Astrocyte (in vitro differentiated cells and primary cell): Measurements from ENCODE around the gene INPP5A. TPM values are rescaled to one million over a fixed set of nuclear protein-coding genes. Genes with fewer than 3 reads are reported as not detected.

Source experiments
- DNase-seq: peaks from one replicate; pipeline ENCODE4 v3.0.0-alpha.2; 2010; ENCODE audit warnings: low read depth
- FAIRE-seq: peaks from 2 replicates; lab custom pipeline; 2011; peaks lifted over from hg19 to GRCh38; lab: Jason Lieb, UNC
- H2AFZ ChIP-seq: 2 replicates; pipeline ENCODE4 v1.6.0; 2012; ENCODE audit warnings: low read depth, low read length, inconsistent platforms
- H3K27ac ChIP-seq: 2 replicates; pipeline ENCODE4 v1.5.1; 2011; ENCODE audit warnings: low read depth, low read length, inconsistent platforms
- H3K27me3 ChIP-seq: 2 replicates; pipeline ENCODE4 v1.6.0; 2011; ENCODE audit warnings: low read length, inconsistent platforms; ENCODE audit not compliant: insufficient read depth
- H3K36me3 ChIP-seq: 2 replicates; pipeline ENCODE4 v1.5.1; 2011; ENCODE audit warnings: low read length, inconsistent platforms; ENCODE audit not compliant: insufficient read depth
- H3K4me1 ChIP-seq: 2 replicates; pipeline ENCODE4 v1.5.1; 2011; ENCODE audit warnings: low read length, inconsistent platforms; ENCODE audit not compliant: insufficient read depth
- H3K4me2 ChIP-seq: 2 replicates; pipeline ENCODE4 v1.6.0; 2012; ENCODE audit warnings: low read length, inconsistent platforms
- H3K4me3 ChIP-seq: 2 replicates; pipeline ENCODE4 v1.5.1; 2011; ENCODE audit warnings: low read depth, mild to moderate bottlenecking, low read length, inconsistent platforms; ENCODE audit not compliant: insufficient read depth
- H3K79me2 ChIP-seq: 2 replicates; pipeline ENCODE4 v1.6.0; 2012; ENCODE audit warnings: mild to moderate bottlenecking, low read length, inconsistent platforms; ENCODE audit not compliant: insufficient read depth
- H3K9ac ChIP-seq: 2 replicates; pipeline ENCODE4 v1.6.0; 2012; ENCODE audit warnings: mild to moderate bottlenecking, low read length, inconsistent platforms
- H3K9me3 ChIP-seq: 2 replicates; pipeline ENCODE4 v1.5.1; 2012; ENCODE audit warnings: low read depth, mild to moderate bottlenecking, low read length, inconsistent platforms; ENCODE audit not compliant: insufficient read depth
- H4K20me1 ChIP-seq: 2 replicates; pipeline ENCODE4 v1.6.0; 2012; ENCODE audit warnings: low read length, inconsistent platforms; ENCODE audit not compliant: insufficient read depth
- H3K27ac Mint-ChIP-seq: one replicate; pipeline ENCODE4 v1.8.0; 2021; ENCODE audit warnings: mild to moderate bottlenecking, mixed read lengths; ENCODE audit not compliant: unreplicated experiment
- H3K27me3 Mint-ChIP-seq: one replicate; pipeline ENCODE4 v1.8.0; 2021; ENCODE audit warnings: low read depth, mixed read lengths; ENCODE audit not compliant: unreplicated experiment
- H3K36me3 Mint-ChIP-seq: one replicate; pipeline ENCODE4 v1.8.0; 2021; ENCODE audit warnings: low read depth, mixed read lengths; ENCODE audit not compliant: unreplicated experiment
- H3K4me1 Mint-ChIP-seq: one replicate; pipeline ENCODE4 v1.8.0; 2021; ENCODE audit warnings: low read depth, mixed read lengths; ENCODE audit not compliant: unreplicated experiment
- H3K4me3 Mint-ChIP-seq: one replicate; pipeline ENCODE4 v1.8.0; 2021; ENCODE audit warnings: mild to moderate bottlenecking, moderate library complexity, mixed read lengths; ENCODE audit not compliant: unreplicated experiment
- H3K9me3 Mint-ChIP-seq: one replicate; pipeline ENCODE4 v1.8.0; 2021; ENCODE audit warnings: mild to moderate bottlenecking, mixed read lengths; ENCODE audit not compliant: unreplicated experiment
- EZH2 ChIP-seq: IDR thresholded peaks from 2 replicates; pipeline ENCODE4 v1.6.1; 2012; ENCODE audit warnings: mild to moderate bottlenecking, low read length, inconsistent platforms; ENCODE audit not compliant: insufficient read depth
- total RNA-seq: library from RNA; stranded (reverse); gene quantifications from 2 replicates; pipeline ENCODE4 v1.2.1, GENCODE V29; 2021
- TF ChIP-seq, protein P1 (sequence below): IDR thresholded peaks from 2 replicates; pipeline ENCODE4 v1.5.1; 2011; ENCODE audit warnings: low read depth, mild to moderate bottlenecking, inconsistent platforms, low read length, moderate library complexity; ENCODE audit not compliant: insufficient read depth

Gene INPP5A
- total RNA-seq, 1 donor from 2014 or later = 39.1 TPM

GRCh38 chr10:132557696-132558515, 20.3 kb downstream of the INPP5A start:
- Histone ChIP-seq H3K36me3 (no peaks in the 10 kb centered on the region), H3K9me3 (no peaks in the 10 kb centered on the region), H3K4me2 (no peak overlapping the region), H2AFZ (no peak overlapping the region), H3K79me2 (peaks cover 95% of the 10 kb centered on the region), H3K27me3 (no peaks in the 10 kb centered on the region), H4K20me1 (peaks cover 92% of the 10 kb centered on the region), H3K9ac (no peak overlapping the region), H3K4me1 (peaks cover 6% of the 10 kb centered on the region), H3K4me3 (no peak overlapping the region), H3K27ac (no peak overlapping the region)
- peaks cover 6% of the 10 kb centered on the region for H3K4me1 Mint-ChIP-seq
- H3K27me3 Mint-ChIP-seq = no peaks in the 10 kb centered on the region
- no peak overlapping the region for H3K4me3 Mint-ChIP-seq
- no peak for TF ChIP-seq EZH2
- TF ChIP-seq, protein P1, sequence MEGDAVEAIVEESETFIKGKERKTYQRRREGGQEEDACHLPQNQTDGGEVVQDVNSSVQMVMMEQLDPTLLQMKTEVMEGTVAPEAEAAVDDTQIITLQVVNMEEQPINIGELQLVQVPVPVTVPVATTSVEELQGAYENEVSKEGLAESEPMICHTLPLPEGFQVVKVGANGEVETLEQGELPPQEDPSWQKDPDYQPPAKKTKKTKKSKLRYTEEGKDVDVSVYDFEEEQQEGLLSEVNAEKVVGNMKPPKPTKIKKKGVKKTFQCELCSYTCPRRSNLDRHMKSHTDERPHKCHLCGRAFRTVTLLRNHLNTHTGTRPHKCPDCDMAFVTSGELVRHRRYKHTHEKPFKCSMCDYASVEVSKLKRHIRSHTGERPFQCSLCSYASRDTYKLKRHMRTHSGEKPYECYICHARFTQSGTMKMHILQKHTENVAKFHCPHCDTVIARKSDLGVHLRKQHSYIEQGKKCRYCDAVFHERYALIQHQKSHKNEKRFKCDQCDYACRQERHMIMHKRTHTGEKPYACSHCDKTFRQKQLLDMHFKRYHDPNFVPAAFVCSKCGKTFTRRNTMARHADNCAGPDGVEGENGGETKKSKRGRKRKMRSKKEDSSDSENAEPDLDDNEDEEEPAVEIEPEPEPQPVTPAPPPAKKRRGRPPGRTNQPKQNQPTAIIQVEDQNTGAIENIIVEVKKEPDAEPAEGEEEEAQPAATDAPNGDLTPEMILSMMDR = no peak
- DNase-seq = no peak
- no peaks in the 10 kb centered on the region for H3K9me3 Mint-ChIP-seq
- H3K27ac Mint-ChIP-seq = no peak overlapping the region
- FAIRE-seq = no peak
- H3K36me3 Mint-ChIP-seq = no peaks in the 10 kb centered on the region

DNA sequence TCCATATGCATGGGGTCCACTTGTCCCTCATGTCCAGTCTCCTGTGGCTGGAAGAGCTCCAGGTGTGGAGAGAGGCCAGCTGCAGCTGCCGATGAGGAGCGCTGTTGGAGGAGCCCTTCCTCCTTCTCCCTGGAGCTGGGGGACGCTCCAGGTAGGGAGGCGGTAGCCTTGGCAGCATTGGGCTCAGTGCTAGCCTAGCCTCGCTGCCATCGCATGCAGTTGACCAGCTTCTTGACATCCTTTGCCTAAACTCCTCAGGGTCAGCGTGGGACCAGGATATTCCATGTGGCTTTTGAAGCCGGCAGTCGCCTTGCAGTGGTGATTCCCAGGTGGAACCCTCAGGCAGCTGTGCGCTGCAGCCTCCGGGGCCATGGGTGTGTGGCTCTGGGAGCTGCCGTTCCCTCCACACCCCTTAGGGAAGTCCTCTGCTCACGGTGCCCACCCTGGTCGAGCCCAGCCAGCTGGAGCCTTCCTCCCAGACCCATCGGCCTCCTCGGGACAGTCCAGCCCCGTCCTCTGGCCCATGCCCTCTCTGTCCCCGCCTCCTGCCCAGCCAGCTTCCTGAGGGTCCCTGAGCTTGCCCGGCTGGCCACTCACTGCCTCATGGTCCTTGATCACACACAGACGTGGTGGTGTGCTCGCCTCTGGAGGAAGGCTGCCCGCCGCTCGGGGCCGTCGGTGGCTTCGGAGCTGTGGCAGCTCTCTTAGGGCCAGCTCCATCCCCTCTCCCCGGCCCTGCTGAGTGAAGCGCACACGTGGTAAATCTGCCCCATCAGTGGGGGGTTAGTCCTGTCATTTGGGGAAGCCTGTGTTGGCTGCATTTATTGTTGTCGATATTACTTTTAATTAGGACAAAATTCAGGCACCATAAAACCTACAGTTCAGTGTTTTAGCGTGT, 21.2 kb downstream of the INPP5A start:
- Histone ChIP-seq H3K9ac (no peak overlapping the region), H4K20me1 (peaks cover 100% of the 10 kb centered on the region), H3K27ac (no peak overlapping the region), H3K9me3 (no peaks in the 10 kb centered on the region), H2AFZ (no peak overlapping the region), H3K4me3 (no peak overlapping the region), H3K27me3 (no peaks in the 10 kb centered on the region), H3K4me1 (peaks cover 6% of the 10 kb centered on the region), H3K36me3 (no peaks in the 10 kb centered on the region), H3K4me2 (no peak overlapping the region), H3K79me2 (peaks cover 100% of the 10 kb centered on the region)
- peaks cover 6% of the 10 kb centered on the region for H3K4me1 Mint-ChIP-seq
- no peaks in the 10 kb centered on the region for H3K27me3 Mint-ChIP-seq
- no peaks in the 10 kb centered on the region for H3K9me3 Mint-ChIP-seq
- TF ChIP-seq, protein P1 = no peak
- no peak for TF ChIP-seq EZH2
- H3K36me3 Mint-ChIP-seq = peaks cover 4% of the 10 kb centered on the region
- H3K27ac Mint-ChIP-seq = no peak overlapping the region
- H3K4me3 Mint-ChIP-seq = no peak overlapping the region
- no peak for DNase-seq
- no peak for FAIRE-seq
